HepG2 (cell line): ENCODE measurements around the gene FRMD8. TPM values are rescaled to one million over a fixed set of nuclear protein-coding genes. Genes with fewer than 3 reads are reported as not detected.
A peak's percentile ranks its signal among the peaks of the same experiment; 100 is the strongest.

Experiments
- BATF2 ChIP-seq: sonication (generic); formaldehyde crosslinking; IDR thresholded peaks from 2 replicates; pipeline ENCODE4 v1.8.0; 2022; ENCODE audit warnings: mild to moderate bottlenecking, missing genetic modification reagents, moderate library complexity
- CC2D1A ChIP-seq: sonication (generic); formaldehyde crosslinking; IDR thresholded peaks from 2 replicates; pipeline ENCODE4 v1.8.1; 2023; ENCODE audit warnings: mild to moderate bottlenecking, missing genetic modification reagents
- DRAP1 ChIP-seq: IDR thresholded peaks from 2 replicates; pipeline ENCODE4 v1.6.1; 2016; ENCODE audit warnings: missing genetic modification reagents, missing compliant biosample characterization
- E2F2 ChIP-seq: sonication (generic); formaldehyde crosslinking; IDR thresholded peaks from 2 replicates; pipeline ENCODE4 v1.4.0; 2020; ENCODE audit warnings: missing genetic modification reagents, borderline replicate concordance
- GABPB1 ChIP-seq: IDR thresholded peaks from 2 replicates; pipeline ENCODE4 v1.6.1; 2016; ENCODE audit warnings: mild to moderate bottlenecking, missing genetic modification reagents, moderate library complexity, missing compliant biosample characterization
- HMGXB4 ChIP-seq, 2 experiments: sonication (generic) in 1 of 2; formaldehyde crosslinking in 1 of 2; IDR thresholded peaks; 2 replicates each; pipeline versions ENCODE4 v1.4.0 to v1.6.1; 2018 to 2020; ENCODE audit warnings: missing genetic modification reagents in 2 of 2, borderline replicate concordance in 1 of 2, low read depth in 1 of 2, mild to moderate bottlenecking in 1 of 2, missing biosample characterization in 1 of 2
- HNF4A ChIP-seq: sonication (generic); formaldehyde crosslinking; IDR thresholded peaks from 2 replicates; pipeline ENCODE4 v1.4.0; 2020; ENCODE audit warnings: missing genetic modification reagents
- MED13 ChIP-seq: sonication (generic); formaldehyde crosslinking; IDR thresholded peaks from 2 replicates; pipeline ENCODE4 v1.5.0; 2020; ENCODE audit warnings: missing genetic modification reagents
- NR1H2 ChIP-seq: sonication (generic); formaldehyde crosslinking; IDR thresholded peaks from 2 replicates; pipeline ENCODE4 v1.8.1; 2022; ENCODE audit warnings: low read depth, missing genetic modification reagents, borderline replicate concordance
- RBM39 ChIP-seq: fragments of 200-400 bp; formaldehyde crosslinking; IDR thresholded peaks from one replicate; pipeline ENCODE4 v1.6.1; 2018; ENCODE audit warnings: antibody characterized with exemption, mild to moderate bottlenecking, low read depth, low read length; ENCODE audit not compliant: poor library complexity, severe bottlenecking
- ZFP62 ChIP-seq: sonication (generic); formaldehyde crosslinking; IDR thresholded peaks from 2 replicates; pipeline ENCODE4 v1.4.0; 2020; ENCODE audit warnings: missing genetic modification reagents
- ZMAT5 ChIP-seq: sonication (generic); formaldehyde crosslinking; IDR thresholded peaks from 2 replicates; pipeline ENCODE4 v1.5.0; 2020; ENCODE audit warnings: mild to moderate bottlenecking, low read depth, missing genetic modification reagents, borderline replicate concordance
- ZNF121 ChIP-seq: sonication (generic); formaldehyde crosslinking; IDR thresholded peaks from 2 replicates; pipeline ENCODE4 v1.5.0; 2020; ENCODE audit warnings: mild to moderate bottlenecking, missing genetic modification reagents
- ZNF280D ChIP-seq: sonication (generic); formaldehyde crosslinking; IDR thresholded peaks from 2 replicates; pipeline ENCODE4 v1.5.1; 2020; ENCODE audit warnings: mild to moderate bottlenecking, missing genetic modification reagents
- ZNF512B ChIP-seq: sonication (generic); formaldehyde crosslinking; IDR thresholded peaks from 2 replicates; pipeline ENCODE4 v1.5.1; 2020; ENCODE audit warnings: missing genetic modification reagents, mild to moderate bottlenecking, borderline replicate concordance
- ZNF746 ChIP-seq: sonication (generic); formaldehyde crosslinking; IDR thresholded peaks from 2 replicates; pipeline ENCODE4 v1.8.0; 2022; ENCODE audit warnings: mild to moderate bottlenecking, missing genetic modification reagents
- polyA plus RNA-seq, 8 experiments: library from polyadenylated mRNA; depleted of rRNA in 3 of 8; stranded (reverse) in 7 of 8; unstranded in 1 of 8; fragments of >200 nt; fragmentation: Illumina TruSeq in 4 of 8; extraction: Trizol in 4 of 8; gene quantifications; 2 replicates each; pipeline versions ENCODE4 v1.2.1 to v1.2.3, GENCODE V29; 2011 to 2016; ENCODE audit warnings: low read depth in 4 of 8, missing spikeins in 1 of 8, mixed read lengths in 1 of 8; ENCODE audit not compliant: insufficient read depth in 1 of 8
- total RNA-seq, 5 experiments: library from RNA; depleted of rRNA; stranded (reverse); fragments of >200 nt; fragmentation: Illumina TruSeq; extraction: Trizol; gene quantifications; 2 replicates each; pipeline ENCODE4 v1.2.3, GENCODE V29; 2016; ENCODE audit warnings: low read depth in 1 of 5

The FRMD8 gene
- total and polyA plus RNA-seq, 2 of the 13 experiments (the other 11 are each of a cell fraction or from before 2014, with no cell fraction given), result 5.8 to 20.6 TPM

GRCh38 chr11:65420979-65421793 is 34.7 kb downstream of the FRMD8 start (continued):
- TF ChIP-seq HMGXB4 (CRISPR knock-in tag; IDR thresholded peaks at IDR 0.05; ENCODE audit: borderline replicate concordance in 1 of 2, low read depth in 1 of 2), result peak in 1 of 2 experiments; percentile 31; a peak in 1 of 4 replicates
- TF ChIP-seq ZMAT5 (CRISPR knock-in tag), result no peak
- no peak for TF ChIP-seq E2F2 (CRISPR knock-in tag)
- peak; percentile 42 for TF ChIP-seq GABPB1 (CRISPR knock-in tag)
- TF ChIP-seq ZNF512B (CRISPR knock-in tag), result no peak
- TF ChIP-seq HNF4A, result peak; percentile 78
- TF ChIP-seq DRAP1 (CRISPR knock-in tag), result peak; percentile 78; the same call in 1 of the 2 replicates
- TF ChIP-seq ZFP62, result no peak
- no peak for TF ChIP-seq BATF2 (CRISPR knock-in tag)
- no peak for TF ChIP-seq ZNF280D
- TF ChIP-seq CC2D1A (CRISPR knock-in tag), result no peak
- TF ChIP-seq RBM39, result no peak
- no peak for TF ChIP-seq NR1H2 (CRISPR knock-in tag)
- TF ChIP-seq ZNF121 (CRISPR knock-in tag), result no peak
- TF ChIP-seq ZNF746 (CRISPR knock-in tag), result peak; percentile 21; the same call in 1 of the 2 replicates
- peak; percentile 96 for TF ChIP-seq MED13
